ENCODE data around the gene RABL3.
"Not testable (repeated sequence)": the region's sequence is repeated elsewhere in the genome, so short reads cannot be mapped to it uniquely, and the experiment has no call there.

The RABL3 gene

GRCh38 chr3:120742198-120742848 is at the start of gene RABL3, which contains the start of gene GTF2E1:
TSS of gene RABL3 (minus strand) at chr3:120742516. CDS start at chr3:120742507, 9 bp downstream.
TSS of gene GTF2E1 (plus strand) at chr3:120742744. CDS start at chr3:120750553, 7,809 bp downstream.
- peak; percentile 95 for DNase-seq

DNA sequence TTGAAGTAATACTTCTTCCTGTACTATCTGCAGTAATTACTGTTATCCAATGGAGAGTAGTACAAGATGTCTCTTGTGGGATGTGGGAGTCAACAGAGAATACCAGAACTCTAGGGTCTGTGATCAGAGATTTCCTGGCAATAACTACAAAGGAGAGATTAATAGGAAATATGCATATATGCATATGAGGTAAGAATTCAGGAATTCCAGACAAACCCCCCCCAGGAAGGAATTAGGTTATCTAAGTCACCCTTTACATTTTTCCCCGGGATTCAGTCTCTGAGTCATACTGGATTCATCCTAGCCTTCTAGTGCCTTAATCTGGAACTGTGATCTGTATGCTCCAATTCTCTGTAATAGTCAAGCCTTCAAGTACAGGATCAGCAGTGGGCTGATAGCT is 49.6 kb upstream of the RABL3 start:
- DNase-seq: no peak

GRCh38 chr3:120791010-120791409 is 48.7 kb upstream of the RABL3 start:
- DNase-seq: no peak

- not testable (repeated sequence) for DNase-seq
These were observed 43.5 kb upstream of the RABL3 start for GRCh38 chr3:120785832-120786231.

DNA sequence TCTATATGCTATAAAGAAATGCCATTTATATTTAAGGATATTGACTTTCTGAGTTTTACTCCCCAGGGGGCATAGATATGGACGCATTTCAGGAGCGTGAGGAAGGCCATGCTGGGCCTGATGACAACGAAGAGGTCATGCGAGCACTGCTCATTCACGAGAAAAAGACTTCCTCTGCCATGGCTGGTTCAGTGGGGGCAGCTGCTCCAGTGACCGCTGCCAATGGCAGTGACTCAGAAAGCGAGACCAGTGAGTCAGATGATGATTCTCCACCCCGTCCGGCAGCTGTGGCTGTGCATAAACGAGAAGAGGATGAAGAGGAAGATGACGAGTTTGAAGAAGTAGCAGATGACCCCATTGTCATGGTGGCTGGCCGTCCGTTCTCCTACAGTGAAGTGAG is 38.7 kb upstream of the RABL3 start:
- no peak for DNase-seq

- no peak for DNase-seq
These were observed 36.5 kb upstream of the RABL3 start for GRCh38 chr3:120778776-120779175.

DNA sequence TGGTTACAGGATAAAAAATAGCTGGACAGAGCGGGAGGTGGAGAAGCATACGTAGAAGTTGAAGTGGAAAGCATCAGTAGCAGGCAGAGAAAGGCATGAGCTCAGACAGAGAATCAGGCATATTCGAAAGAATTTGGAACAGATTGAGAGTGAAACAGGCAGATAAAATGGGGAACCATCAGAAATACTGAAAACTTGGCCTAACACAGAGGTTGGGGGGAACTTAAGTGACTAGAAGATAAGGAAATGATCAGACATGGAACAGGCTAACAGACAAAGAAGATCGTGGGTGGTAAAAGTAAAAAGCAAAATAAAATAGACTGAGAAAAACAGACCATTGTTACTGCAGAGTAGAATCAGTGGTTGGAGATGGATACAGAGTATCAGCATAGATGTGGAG is 33.1 kb upstream of the RABL3 start:
- no peak for DNase-seq

GRCh38 chr3:120773932-120774331 is 31.6 kb upstream of the RABL3 start:
- DNase-seq: no peak

DNA sequence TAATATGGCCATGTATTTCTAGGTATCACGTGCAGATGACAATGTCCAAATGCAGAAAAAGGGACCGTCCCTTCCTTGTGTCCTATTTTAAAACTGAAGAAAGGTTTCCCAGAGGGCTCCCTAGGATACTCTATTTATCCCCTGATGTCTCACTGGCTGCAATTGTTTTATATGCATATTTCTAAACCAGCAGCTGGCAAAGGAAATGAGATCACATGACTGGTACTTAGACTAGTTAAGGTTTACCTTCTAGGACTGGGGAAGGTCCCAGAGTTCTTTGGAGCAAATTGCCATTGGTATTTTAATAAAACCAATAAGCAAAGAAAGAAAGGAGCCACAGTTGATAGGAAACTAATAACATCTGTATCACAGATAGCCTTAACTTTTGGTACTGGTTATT is 29.8 kb upstream of the RABL3 start:
- DNase-seq: no peak

DNA sequence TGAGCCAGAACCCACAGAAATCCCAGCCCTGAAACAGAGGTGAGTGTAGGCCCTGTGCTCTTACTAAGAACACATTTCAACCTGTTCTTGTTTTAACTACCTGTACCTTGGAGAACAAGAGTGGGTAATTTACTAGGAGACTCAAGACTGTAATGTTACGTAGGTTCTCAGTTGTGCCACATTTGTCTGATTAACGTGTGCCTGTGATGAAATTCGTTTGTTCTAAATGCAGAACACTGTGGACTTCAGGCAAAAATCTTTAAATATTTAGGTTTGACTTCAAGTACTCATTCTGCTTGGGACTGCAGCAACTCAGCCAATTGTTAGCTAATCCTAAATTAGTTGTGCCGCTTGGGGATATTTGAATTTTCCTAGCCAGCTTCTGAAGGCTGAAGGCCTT is 28.6 kb upstream of the RABL3 start:
- no peak for DNase-seq

GRCh38 chr3:120769436-120769835 is 27.1 kb upstream of the RABL3 start:
- no peak for DNase-seq

DNA sequence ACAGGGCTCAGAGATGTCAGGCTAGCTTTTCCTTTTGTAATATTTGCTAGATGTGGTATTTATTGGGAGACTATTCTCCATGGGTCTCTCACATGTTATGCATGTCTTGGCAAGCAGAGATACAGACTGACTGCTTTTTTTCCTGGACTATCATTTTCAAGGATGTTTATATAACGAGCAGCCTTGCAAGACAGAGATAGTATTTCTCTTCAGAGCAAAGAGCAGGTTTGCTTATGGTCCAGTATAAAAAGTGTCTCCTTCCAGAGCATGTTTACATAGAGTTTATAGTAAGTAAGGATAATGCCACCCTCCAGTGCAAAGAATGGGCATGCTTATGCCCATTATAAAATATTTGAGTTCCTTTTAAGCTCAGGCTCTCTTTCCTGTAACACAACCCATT is 24.8 kb upstream of the RABL3 start:
- DNase-seq: no peak

DNA sequence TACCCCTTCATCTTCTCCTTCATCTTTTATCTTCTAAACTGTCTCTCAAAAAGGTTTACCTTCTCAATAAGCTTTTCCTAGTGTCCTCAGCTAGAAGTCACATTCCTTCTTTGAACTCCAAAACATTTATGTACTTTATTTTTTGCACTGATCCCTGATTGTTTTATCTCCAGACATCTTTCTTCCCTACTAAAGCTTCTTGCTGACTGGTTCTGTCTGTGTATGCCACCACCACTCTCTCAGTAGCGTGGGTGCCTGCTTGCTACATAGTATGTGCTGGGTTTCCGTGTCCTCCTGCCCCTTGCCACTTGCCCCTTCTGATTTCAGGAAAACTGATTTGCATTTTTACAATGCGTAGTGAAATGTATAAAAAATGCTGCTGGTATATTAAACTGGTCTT is 24.3 kb upstream of the RABL3 start:
- DNase-seq: no peak

GRCh38 chr3:120765830-120766493 is 23.6 kb upstream of the RABL3 start:
- no peak for DNase-seq

DNA sequence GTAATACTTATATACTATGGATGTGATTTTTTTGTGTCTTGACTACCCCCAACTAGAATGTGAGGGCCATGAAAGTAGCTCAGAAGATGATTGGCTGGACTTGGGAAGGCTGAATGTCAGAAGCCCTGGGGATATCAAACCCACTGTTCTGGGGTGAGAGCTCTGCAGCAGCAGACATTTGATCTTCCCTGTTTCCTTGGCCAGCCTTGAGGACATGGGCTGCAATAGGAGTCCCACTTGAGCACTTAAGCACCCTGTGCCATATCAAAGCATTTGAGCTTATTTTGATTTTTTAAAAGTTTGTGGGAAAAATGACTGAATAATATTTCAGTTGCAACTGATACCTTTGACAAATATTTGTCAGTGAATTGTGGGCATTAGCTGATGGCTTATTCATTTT is 21.9 kb upstream of the RABL3 start:
- no peak for DNase-seq

DNA sequence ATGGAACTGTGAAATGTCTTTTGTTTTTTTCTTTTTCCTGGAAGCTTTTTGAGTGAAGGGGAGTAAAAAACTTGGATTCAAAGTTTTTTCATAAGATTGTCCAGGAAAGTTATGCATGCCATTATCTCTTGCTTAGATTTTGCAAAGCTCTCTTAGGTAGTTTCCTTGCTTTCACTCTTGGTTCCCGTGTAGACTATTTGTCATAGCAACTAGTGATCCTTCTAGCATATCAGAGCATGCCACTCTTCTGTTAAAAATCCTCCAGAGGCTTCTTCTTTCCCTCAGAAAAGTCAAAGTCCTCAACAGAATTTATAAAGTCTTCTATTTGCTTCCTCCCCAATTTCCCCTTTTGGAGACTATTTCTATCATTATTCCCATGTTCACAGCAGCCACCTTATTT is 21.3 kb upstream of the RABL3 start:
- no peak for DNase-seq

GRCh38 chr3:120762615-120763014 is 20.3 kb upstream of the RABL3 start:
- DNase-seq: no peak

- DNase-seq: not testable (repeated sequence)
These were observed 16.2 kb upstream of the RABL3 start for GRCh38 chr3:120758551-120758950.

- DNase-seq: no peak
These were observed 13.7 kb upstream of the RABL3 start for GRCh38 chr3:120756061-120756460.

DNA sequence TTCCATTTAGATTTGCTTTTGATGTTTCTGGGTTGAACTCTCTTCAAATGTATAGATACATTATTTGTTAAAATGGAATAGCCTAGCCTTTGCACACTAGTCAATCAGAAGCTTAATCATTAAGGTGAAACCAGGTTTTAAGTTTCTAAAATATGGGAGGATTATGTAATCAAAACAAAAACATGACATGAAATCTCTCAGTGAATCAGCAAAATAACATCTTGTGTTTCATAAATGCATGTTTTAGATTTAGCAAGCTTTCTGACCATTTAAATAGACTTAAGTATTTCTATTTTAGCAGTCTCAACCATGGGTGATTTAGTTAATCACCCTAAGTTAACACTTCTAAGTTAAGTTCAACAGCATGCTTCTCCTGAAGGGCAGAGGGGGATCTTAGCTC is 11.5 kb upstream of the RABL3 start:
- no peak for DNase-seq

GRCh38 chr3:120752865-120753264 is 10.5 kb upstream of the RABL3 start:
- DNase-seq: no peak

DNA sequence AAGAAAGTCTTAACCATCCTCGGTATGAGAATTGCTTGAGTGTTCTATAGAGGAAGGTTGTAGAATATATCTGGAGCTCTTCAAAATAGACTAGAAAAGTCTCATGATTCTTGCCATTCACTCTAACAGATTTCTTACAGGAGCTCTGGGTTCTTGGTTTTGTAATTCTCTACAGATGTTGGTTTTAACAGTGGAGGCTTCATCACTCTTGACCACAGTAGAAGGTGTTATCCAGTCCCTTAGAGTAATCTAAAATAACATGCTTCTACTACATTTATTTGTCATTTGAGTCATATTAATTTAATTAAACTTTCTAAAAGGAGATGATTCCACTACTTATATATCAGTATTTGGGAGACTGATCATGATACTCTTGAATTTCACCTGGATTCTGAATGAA is 9.9 kb upstream of the RABL3 start:
- DNase-seq: no peak

DNA sequence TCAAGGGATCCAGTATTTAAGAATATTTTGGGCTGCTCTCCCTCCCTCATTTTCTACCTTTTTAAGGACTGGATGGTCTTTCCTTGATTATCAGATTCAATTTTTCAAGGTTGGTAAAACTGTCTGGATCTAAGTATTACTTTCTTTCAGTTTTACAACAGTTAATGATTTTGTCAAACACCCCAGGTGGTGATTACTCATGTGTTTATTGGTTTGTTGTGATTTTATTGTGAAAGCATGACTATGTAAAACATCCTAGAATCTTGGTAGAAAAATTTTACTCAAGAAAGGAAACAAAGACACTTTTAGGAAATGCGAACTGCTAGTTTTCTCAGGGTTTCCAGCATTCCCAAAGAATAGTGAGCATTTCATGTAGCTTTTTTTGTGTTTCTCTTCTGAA is 7.5 kb upstream of the RABL3 start:
- DNase-seq: no peak

DNA sequence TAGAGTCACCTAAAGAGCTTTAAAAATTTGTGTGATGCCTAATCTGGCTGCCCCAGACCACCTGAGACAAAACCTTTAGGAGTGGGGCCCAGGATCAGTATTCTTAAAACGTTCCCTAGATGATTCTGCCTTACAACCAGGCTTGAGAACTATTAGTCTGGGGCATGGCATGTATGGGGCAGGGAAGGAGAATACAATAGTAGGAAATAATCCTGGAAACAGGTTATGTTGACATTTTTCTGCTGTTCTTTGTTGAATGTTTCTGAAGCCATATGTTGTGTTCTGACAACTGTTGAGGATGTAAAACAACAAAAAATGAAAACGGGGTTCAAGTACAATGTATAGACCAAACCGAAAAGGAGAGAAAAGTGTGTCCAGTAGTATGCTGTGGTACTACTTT is 3.1 kb upstream of the RABL3 start:
- no peak for DNase-seq

All from stimulated activated naive CD4-positive, alpha-beta T cell treated with Interleukin-2 at 50 U/mL for 16 hours (primary cell).